Omental fat pad (tissue), 4 donors: ENCODE measurements around the gene ADGRE3. TPM values are rescaled to one million over a fixed set of nuclear protein-coding genes. Genes with fewer than 3 reads are reported as not detected.

ENCODE experiments used
- ATAC-seq: fragments of 150-250 bp; one replicate; pipeline ENCODE4 v1.9.1; 2016; ENCODE audit warnings: mild to moderate bottlenecking, moderate library complexity; ENCODE audit not compliant: low FRiP score
- DNase-seq: peaks from one replicate; pipeline ENCODE4 v3.0.0-alpha.2; 2019; ENCODE audit warnings: low spot score
- total RNA-seq, 4 donors: library from RNA; depleted of rRNA; stranded (reverse); fragments of >200 nt; gene quantifications; one replicate each; pipeline ENCODE4 v1.1.0, GENCODE V29; 2016
- TF ChIP-seq, protein P1 (sequence below), 3 donors: fragments of 450-650 bp; IDR thresholded peaks; one replicate each; pipeline ENCODE4 v1.5.1; 2016 to 2017; ENCODE audit warnings: antibody characterized with exemption in 3 of 3, mild to moderate bottlenecking in 3 of 3, moderate library complexity in 2 of 3

Gene ADGRE3
- total RNA-seq, 4 donors from 2014 or later, result 0.24 to 7.1 TPM; not detected in 2

DNA sequence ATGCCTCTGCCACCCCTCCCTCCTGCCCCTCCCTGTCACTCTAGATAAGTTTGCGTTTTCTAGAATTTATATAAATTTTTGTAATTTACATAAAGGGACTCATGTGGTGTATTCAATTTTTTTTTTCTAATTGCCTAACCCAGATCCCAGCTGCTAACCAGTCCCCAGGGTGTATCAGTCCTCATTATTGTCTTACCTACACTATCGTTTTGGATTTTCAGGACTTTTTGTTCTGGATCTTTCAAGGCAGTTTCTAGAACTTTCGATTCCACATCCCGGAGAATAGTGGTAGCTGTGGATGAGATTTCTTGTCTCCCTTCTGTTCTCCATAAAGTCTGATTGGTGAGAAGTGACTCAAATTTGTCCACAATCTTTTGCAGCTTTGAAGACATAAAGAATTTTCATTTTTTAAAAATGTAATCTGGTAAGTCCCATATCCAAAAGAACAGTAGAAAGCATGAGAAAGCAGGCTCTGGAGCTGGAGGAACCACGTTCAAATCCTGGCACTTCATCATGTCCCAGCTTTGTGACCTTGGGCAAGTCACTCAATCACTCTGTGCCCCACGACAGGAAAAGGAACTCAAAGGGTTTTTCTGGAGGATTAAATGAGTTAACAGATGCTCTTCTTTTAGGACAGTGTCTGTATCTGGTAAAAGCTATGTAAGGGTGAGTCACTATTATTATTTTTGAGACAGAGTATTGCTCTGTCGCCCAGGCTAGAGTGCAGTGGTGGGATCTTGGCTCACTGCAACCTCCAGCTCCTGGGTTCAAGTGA, 19.7 kb downstream of the ADGRE3 start:
- TF ChIP-seq, protein P1, sequence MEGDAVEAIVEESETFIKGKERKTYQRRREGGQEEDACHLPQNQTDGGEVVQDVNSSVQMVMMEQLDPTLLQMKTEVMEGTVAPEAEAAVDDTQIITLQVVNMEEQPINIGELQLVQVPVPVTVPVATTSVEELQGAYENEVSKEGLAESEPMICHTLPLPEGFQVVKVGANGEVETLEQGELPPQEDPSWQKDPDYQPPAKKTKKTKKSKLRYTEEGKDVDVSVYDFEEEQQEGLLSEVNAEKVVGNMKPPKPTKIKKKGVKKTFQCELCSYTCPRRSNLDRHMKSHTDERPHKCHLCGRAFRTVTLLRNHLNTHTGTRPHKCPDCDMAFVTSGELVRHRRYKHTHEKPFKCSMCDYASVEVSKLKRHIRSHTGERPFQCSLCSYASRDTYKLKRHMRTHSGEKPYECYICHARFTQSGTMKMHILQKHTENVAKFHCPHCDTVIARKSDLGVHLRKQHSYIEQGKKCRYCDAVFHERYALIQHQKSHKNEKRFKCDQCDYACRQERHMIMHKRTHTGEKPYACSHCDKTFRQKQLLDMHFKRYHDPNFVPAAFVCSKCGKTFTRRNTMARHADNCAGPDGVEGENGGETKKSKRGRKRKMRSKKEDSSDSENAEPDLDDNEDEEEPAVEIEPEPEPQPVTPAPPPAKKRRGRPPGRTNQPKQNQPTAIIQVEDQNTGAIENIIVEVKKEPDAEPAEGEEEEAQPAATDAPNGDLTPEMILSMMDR (IDR thresholded peaks at IDR 0.05), result no peak
- DNase-seq (no peak), ATAC-seq (no peak)

DNA sequence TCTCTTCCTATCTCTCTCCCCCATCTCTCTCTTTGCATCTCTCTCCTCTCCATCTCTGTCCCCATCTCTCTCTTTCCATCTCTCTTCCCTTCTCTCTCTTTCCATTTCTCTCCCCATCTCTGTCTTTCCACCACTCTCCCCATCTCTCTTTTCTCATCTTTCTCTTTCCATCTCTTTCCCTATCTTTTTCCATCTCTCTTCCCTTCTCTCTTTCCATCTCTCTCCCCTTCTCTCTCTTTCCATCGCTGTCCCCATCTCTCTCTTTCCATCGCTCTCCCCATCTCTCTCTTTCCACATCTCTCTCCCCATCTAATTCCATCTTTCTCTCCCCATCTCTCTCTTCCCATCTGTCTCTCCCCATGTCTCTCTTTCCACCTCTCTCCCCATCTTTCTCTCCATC, 24.5 kb downstream of the ADGRE3 start:
- TF ChIP-seq, protein P1 (IDR thresholded peaks at IDR 0.05), result no peak
- no peak for DNase-seq
- no peak for ATAC-seq

DNA sequence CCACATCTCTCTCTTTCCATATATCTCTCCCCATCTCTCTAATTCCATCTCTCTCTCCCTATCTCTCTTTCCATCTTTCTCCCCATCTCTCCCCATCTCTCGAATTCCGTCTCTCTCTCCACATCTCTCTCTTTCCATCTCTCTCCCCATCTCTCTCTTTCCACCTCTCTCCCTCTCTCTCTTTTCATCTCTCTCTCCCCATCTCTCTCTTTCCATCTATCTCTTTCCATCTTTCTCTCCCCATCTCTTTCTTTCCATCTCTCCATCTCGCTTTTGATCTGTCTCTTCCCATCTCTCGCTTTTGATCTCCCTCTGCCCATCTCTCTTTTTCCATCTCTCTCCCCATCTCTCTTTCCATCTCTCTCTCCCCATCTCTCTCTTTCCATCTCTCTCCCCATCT, 25.6 kb downstream of the ADGRE3 start:
- TF ChIP-seq, protein P1 (IDR thresholded peaks at IDR 0.05), result no peak
- ATAC-seq (no peak), DNase-seq (no peak)

DNA sequence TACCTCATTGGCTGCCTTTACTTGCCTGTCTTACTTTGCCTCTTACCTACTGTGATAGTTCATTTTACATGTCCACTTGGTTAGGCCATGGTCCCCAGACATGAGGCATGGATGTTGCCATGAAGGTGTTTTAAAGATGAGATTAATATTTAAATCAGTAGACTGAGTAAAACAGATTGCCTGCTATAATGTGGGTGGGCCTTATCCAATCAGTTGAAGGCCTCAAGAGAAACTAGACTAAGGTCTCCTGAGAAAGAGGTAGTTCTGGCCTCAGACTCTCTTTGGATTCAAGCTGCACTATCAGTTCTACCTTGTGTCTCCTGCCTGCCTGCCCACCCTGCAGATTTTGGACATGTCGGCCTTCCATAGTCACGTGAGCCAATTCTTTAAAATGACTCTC, 26.1 kb downstream of the ADGRE3 start:
- DNase-seq (no peak), ATAC-seq (no peak)
- TF ChIP-seq, protein P1 (IDR thresholded peaks at IDR 0.05), result no peak

DNA sequence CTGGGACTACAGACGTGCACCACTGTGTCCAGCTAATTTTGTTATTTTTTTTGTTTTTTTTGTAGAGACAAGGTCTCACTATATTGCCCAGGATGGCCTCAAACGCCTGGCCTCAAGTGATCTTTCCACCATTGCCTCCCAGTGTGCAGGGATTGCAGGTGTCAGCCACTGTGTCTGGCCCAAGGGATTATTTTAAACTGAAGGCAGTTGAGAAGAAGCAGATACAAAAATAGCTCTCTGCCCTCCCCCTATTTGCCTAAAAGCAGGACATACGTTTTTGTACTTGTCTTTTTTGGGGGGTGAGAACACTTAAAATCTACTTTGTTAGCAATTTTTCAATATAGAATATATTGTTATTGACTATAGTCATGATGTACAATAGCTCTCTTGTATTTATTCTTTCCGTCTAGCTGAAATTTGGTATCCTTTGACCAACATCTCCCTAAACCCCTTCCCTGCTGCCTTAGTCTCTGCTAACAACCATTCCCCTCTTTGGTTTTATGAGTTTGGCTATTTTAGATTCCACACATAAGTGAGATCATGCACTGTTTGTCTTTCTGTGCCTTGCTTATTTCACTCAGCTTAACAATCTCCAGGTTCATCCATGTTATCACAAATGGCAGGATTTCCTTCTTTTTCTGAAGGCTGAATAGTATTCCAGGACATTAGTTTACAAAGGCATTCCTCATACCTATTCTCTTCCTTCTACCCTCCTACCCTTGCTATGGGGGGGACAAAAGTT, 34.9 kb downstream of the ADGRE3 start:
- ATAC-seq, result no peak
- TF ChIP-seq, protein P1 (IDR thresholded peaks at IDR 0.05), result no peak
- no peak for DNase-seq

DNA sequence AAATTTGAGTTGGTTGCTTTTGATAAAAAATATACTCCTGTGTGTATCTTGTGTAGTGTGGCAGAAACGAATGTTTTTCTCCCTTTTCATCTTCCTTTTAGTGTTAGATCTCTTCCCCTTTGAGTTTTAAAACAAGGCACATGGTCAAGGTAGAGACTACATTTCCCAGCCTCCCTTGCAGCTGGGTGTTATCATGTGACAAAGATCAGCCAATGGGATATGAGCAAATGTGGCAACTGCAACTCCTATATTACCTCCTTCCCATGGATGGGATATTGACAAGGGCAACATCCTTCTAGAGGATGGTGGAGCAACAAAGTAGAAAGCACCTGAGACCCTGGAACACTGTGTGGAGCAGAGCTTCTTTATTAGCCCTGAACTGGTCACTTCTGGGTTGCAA, 42.4 kb downstream of the ADGRE3 start:
- DNase-seq (no peak), ATAC-seq (no peak)
- TF ChIP-seq, protein P1 (IDR thresholded peaks at IDR 0.05), result no peak
